Measurements from ENCODE around the gene MKRN2. TPM values are rescaled to one million over a fixed set of nuclear protein-coding genes. Genes with fewer than 3 reads are reported as not detected.

Gene MKRN2
- total and polyA plus RNA-seq, 9 of the 15 experiments (the other 6 are each of a cell fraction or from before 2014, with no cell fraction given) = 29.4 to 63.2 (median 42.9) TPM

DNA sequence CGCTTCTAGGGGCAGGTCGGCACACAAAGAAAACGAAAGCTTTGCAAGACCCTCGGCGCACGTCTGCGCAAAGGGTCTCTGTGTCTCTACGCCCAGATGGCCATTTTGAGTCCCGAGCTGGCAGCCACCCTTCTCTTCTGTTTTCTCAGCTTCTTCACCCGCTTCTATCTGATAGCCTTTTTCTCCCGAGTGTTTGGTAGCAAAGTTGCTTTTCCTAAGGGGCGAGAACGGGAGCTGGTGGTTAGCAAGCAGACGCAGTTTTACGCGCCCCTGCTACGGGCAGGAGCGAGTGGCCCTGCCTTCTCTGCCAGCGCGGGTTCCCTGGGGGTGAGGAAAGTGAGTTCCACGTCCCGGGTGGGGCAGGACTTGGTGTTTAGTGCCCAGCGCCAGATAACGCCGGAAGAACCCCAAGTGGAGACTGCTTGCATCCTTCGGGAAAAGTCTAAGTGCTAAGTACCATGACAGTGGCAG is 2.9 kb upstream of the MKRN2 start (continued):
- TF ChIP-seq C11orf30 (IDR thresholded peaks at IDR 0.05; ENCODE audit: low read depth) = no peak
- TF ChIP-seq ARHGAP35 (IDR thresholded peaks at IDR 0.05; ENCODE audit: partially characterized antibody) = no peak
- TF ChIP-seq HBP1 (CRISPR knock-in tag; IDR thresholded peaks at IDR 0.05) = no peak
- TF ChIP-seq POLR2A (conservative IDR thresholded peaks at IDR 0.05) = peak; percentile 58
- no peak for TF ChIP-seq SMARCC2 (IDR thresholded peaks at IDR 0.05; ENCODE audit: low read depth)
- TF ChIP-seq, protein P1, sequence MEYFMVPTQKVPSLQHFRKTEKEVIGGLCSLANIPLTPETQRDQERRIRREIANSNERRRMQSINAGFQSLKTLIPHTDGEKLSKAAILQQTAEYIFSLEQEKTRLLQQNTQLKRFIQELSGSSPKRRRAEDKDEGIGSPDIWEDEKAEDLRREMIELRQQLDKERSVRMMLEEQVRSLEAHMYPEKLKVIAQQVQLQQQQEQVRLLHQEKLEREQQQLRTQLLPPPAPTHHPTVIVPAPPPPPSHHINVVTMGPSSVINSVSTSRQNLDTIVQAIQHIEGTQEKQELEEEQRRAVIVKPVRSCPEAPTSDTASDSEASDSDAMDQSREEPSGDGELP (CRISPR knock-in tag; IDR thresholded peaks at IDR 0.05; ENCODE audit: borderline replicate concordance) = 0 out of 2 replicates have a peak, but pooled peaks have one; percentile 46
- TF ChIP-seq NR4A1 (CRISPR knock-in tag; IDR thresholded peaks at IDR 0.05) = no peak
- peak; percentile 82 for TF ChIP-seq NR4A1 (tag; IDR thresholded peaks at IDR 0.05)
- TF ChIP-seq, protein P2, sequence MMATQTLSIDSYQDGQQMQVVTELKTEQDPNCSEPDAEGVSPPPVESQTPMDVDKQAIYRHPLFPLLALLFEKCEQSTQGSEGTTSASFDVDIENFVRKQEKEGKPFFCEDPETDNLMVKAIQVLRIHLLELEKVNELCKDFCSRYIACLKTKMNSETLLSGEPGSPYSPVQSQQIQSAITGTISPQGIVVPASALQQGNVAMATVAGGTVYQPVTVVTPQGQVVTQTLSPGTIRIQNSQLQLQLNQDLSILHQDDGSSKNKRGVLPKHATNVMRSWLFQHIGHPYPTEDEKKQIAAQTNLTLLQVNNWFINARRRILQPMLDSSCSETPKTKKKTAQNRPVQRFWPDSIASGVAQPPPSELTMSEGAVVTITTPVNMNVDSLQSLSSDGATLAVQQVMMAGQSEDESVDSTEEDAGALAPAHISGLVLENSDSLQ (IDR thresholded peaks at IDR 0.05) = no peak
- TF ChIP-seq NFRKB (IDR thresholded peaks at IDR 0.05; ENCODE audit: low read depth) = peak; percentile 74; the same call in 1 of the 2 replicates
- peak; percentile 61; the same call in 1 of the 2 replicates for TF ChIP-seq ZBTB7A (IDR thresholded peaks at IDR 0.05; ENCODE audit: borderline replicate concordance, control insufficient read depth, low read depth, low read length)
- no peak for TF ChIP-seq HIVEP1 (CRISPR knock-in tag; IDR thresholded peaks at IDR 0.05)
- no peak for TF ChIP-seq PTRF (tag; IDR thresholded peaks at IDR 0.05)
- TF ChIP-seq, protein P3, sequence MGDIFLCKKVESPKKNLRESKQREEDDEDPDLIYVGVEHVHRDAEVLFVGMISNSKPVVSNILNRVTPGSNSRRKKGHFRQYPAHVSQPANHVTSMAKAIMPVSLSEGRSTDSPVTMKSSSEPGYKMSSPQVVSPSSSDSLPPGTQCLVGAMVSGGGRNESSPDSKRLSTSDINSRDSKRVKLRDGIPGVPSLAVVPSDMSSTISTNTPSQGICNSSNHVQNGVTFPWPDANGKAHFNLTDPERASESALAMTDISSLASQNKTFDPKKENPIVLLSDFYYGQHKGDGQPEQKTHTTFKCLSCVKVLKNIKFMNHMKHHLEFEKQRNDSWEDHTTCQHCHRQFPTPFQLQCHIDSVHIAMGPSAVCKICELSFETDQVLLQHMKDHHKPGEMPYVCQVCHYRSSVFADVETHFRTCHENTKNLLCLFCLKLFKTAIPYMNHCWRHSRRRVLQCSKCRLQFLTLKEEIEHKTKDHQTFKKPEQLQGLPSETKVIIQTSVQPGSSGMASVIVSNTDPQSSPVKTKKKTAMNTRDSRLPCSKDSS (IDR thresholded peaks at IDR 0.05; ENCODE audit: low read depth, partially characterized antibody) = no peak
- peak; percentile 48 for TF ChIP-seq SUPT5H (IDR thresholded peaks at IDR 0.05)
- TF ChIP-seq TEAD2 (tag; IDR thresholded peaks at IDR 0.05) = no peak
- TF ChIP-seq MXI1 (IDR thresholded peaks at IDR 0.05; ENCODE audit: low read depth, low read length) = no peak
- peak; percentile 42 to 44; a peak in 3 of 4 replicates for TF ChIP-seq NRF1 (conservative IDR thresholded peaks at IDR 0.05 in 1 of 2, IDR thresholded peaks at IDR 0.05 in 1 of 2)
- TF ChIP-seq, protein P4, sequence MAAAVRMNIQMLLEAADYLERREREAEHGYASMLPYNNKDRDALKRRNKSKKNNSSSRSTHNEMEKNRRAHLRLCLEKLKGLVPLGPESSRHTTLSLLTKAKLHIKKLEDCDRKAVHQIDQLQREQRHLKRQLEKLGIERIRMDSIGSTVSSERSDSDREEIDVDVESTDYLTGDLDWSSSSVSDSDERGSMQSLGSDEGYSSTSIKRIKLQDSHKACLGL (CRISPR knock-in tag; IDR thresholded peaks at IDR 0.05; ENCODE audit: borderline replicate concordance, poor library complexity, severe bottlenecking) = no peak
- TF ChIP-seq, protein P5, sequence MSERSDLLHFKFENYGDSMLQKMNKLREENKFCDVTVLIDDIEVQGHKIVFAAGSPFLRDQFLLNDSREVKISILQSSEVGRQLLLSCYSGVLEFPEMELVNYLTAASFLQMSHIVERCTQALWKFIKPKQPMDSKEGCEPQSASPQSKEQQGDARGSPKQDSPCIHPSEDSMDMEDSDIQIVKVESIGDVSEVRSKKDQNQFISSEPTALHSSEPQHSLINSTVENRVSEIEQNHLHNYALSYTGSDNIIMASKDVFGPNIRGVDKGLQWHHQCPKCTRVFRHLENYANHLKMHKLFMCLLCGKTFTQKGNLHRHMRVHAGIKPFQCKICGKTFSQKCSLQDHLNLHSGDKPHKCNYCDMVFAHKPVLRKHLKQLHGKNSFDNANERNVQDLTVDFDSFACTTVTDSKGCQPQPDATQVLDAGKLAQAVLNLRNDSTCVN (CRISPR knock-in tag; IDR thresholded peaks at IDR 0.05) = no peak
- TF ChIP-seq L3MBTL2 (IDR thresholded peaks at IDR 0.05) = no peak
